MV-4-11 (cell line): Measurements from ENCODE around the gene MAPK11.
A peak's percentile ranks its signal among the peaks of the same experiment; 100 is the strongest.

Source experiments
- DNase-seq: peaks from one replicate; lab custom pipeline; 2025; lab: John Stamatoyannopoulos, UW

Gene MAPK11

DNA sequence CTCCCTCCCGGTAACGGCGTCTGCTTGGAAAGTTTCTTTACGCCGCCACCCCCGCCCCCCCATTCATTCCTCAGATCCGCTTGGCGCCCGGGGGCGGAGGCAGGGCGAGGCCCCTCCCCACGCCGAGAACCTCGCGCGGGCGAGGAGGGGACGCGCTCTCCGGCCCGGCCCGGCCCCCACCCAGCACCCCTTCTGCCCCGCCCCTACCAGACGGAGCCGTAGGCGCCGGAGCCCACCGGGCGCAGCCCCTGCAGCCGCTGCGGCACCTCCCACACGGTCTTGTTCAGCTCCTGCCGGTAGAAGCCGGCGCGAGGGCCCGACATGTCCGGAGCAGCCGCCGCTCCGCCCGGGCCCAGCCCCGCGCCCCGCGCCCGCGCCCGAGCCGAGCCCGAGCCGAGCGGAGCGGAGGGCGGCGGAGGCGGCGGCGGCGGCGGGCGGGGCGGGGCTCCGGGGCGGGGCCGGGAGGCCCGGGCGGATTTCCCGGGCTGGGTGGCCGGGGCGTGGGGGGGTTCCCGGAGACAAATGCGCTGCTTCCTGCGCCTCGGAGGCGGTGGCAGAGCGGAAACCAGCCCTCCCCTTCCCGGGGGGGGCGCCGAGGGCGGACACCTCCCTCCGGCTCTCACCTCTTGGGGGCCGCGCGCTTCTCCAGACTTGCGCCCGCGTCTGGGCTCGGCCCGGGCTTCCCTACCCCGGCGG lies at the start of gene MAPK11:
MAPK11 (minus strand) TSS at position 411 of the 696 bp plus-strand sequence; CDS start at position 323, 88 bp downstream.
- peak; percentile 5 for DNase-seq

DNA sequence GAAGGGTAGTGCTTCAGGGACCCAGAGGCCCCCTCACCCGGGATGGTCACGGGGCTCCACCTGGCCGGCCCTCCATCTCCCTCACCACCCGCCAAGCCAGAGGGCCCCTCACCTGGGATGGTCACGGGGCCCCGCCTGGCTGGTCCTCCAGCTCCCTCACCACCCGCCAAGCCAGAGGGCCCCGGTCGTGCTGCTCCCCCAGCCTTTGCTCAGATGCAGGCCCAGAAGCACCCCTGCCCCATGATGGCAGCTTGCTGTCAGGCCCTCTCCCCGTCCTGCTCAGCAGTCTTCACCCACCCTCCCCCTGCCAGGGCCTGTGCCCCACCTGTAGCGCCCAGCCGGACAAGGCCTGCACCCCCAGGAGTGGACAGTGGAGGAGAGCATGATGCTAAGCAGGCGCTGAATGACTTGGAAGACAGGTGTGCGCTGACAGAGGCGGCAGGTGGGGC lies 49.3 kb upstream of the MAPK11 start:
- no peak for DNase-seq

DNA sequence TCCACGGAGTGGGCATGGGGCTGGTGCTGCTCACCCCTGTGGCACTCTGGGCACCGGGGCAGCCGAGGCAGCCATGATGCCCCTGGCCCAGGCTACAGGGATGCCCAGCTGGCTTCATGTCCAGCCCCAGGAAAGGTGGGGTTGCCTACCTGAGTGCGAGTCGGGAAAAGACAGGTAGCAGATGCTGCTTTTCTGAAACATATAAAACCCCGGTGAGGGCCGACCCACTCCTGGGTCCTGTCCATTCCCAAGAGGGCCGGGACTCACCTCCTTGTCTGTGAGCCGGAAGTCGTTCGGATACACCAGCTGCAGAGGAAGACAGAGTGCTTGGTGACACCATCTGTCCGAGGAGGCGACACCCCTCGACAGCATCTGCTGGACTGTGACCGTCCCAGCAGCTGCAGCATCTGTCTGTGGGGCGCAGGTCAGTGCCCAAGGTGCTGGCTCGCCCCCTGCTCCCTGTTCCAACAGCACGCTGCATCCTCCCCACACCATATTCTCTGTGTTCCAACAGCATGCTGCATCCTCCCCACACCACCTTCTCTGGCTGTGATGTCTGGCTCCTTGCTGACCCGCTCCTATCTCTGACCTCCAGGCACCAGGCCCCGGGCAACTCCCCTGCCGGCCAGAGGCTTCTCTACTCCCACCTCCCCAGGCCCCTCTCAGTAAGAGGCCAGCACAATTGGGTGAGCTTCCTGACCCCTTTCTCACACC lies 48.7 kb upstream of the MAPK11 start:
- no peak for DNase-seq

DNA sequence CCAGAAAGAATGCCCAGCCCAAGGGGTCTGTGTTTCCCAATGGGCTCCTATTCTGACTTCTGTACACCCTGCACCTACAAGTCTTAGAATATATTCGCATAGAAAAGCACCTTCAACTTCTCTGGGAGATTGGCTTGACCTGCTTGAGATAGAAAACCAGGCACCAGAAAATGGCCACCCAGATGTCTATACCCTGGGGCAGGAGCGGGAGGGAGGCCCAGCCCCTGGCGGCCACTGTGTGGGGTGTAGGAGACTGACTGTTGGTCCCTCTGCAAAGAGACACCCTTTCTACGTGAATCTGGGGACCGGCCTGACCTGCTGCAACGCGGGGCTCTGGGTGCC lies 48.1 kb upstream of the MAPK11 start:
- no peak for DNase-seq

DNA sequence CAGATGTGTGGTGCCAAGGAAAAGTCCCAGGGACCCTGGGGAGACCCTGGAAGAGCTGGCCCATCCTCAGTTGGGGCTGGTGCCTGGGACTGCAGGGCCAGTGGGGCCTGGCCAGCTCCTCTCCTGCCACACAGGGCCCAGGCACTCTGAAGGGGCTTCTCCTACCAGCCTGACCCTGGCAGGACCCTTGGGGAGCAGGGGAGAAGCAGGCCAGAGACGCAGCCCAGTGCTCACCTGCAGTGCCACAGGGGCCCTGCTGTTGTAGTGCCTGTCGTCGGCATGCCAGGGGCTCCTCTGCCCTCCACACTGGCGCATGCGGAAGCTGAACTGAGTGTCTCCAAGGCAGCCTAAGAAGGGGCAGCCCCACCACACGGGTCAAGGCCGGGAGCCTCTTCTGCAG lies 47.5 kb upstream of the MAPK11 start:
- no peak for DNase-seq

DNA sequence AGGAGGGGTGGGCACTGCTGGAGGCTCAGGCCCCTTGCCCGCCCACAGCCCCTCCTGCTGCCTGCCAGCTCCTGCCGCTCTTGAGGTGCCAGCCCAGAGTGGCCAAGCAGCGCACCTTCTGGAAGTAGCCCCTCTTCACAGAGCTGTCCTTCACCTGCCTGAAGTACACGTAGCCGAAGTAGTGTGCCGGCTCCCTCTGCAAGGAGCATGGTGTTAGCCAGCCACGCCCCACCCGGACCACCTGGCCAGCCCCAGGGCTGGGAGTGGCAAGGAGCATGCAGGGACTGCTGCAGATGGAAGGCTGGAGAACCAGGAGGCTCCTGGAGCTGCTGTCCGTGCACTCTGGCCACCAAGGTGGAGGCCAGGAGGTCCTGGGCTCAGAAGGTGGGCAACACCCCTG lies 47.0 kb upstream of the MAPK11 start:
- DNase-seq: no peak

DNA sequence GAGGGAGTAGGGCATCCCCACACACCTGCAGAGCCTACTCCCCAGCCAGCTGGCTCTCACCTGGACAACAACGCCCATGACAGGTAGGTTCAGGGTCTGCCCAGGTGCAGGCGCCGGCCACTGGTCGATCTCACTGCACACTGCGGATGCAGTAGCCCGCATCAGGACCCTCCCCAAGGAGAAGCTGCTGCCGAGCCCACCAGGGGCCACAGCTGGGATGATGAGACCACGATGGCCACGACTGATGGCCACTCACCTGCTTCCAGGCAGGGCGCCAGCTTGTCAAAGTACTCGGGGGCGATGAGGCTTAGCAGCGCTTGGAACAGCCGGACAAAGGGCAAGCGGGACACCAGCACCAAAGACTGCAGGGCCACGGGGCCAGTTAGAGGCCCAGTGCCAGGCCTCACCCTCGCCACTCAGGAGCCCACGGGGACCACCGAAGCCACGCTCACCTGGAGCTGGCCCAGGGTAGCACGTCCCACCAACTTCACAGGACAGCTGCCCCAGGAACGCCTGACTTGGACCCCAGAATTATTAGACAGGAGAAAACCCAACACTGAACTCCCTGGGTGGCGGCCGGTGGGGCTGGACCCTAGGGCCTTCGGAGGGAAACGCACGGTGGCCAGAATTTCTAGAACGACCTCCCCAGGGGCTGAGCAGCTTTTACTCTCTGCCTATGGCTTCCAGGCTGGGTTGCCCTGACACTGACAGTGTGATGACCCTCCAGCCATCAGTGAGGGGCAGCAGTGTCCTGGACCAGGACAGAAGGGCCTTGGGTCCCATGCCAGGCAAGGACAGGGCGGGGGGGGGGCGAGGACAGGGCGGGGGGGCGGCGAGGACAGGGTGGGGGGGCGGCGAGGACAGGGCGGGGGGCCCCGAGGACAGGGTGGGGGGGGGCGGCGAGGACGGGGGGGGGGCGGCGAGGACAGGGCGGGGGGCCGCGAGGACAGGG lies 46.2 kb upstream of the MAPK11 start:
- DNase-seq: no peak

DNA sequence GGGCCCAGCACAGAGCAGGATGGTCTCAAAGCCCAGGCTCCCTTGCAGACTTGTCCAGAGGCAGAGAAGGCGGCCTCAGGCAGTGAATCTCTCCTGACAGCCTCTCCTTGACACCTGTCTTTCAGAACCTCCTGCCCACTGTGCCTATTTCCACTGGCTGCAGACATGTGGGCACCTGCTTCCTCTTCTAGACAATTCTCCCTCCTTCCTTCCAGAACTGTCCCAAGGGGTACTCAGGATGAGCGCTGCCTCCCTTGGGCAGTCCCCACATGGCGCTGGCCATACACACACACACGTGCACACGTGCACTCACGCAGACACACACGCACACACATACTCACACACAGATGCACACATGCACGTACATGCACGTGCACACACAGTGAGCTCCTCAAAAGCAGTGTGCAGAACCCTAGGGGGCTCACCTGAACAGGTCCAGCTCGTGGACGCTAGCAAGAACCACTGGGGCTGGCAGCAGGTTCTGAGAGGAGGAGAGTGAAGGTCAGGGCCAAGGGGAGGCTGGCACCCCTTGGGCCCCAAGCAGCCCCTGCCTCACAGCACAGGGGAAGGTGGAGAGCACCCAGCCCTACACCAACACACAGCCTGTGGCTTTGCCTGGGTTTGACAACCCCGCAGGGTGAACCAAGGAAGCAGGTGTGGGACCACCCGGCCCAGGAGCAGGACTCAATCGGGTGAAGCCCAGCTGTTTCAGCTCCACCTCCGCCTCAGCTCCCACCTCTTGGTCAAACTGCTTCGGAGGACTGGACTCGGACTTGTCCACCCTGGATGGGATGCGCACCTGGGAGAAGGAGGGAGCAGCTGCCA lies 45.3 kb upstream of the MAPK11 start:
- no peak for DNase-seq

DNA sequence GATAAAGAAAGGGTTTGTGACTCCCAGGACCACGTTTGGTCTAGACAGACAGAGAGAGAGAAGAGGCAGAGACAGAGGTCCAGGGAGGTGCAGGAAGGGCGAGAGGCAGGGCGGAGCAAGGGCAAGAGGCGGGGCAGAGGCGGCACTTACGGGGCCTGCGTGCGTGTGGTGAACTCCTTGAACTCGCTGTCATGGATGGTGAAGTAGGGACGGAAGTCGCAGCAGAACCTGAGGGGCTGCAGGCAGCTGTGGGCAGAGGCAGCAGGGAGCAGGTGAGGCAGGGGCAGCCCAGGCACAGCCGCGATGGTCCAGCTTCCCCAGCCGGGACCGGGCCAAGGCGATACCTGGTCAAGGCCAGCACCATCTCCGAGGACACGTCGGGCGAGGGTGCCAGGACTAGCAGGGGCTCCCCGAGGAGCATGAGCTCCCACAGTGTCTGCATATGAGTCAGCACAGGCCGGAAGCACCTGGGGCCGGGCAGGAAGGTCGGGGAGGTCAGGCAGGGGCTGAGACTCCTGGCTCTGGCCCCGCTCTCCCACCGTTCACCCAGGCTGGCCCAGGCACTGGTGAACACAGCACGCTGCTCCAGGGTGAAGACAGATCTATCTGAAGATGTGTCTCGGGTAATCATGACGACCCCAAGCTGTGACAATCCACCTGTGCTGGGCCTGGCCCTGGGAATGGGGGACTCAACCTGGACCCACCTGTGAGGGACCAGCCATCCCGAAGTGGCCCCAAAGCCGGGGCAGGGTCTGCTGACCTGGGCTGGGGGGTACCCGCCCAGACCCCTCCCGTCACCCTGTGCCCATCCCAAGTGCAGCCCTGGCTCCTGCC lies 44.5 kb upstream of the MAPK11 start:
- peak; percentile 77 for DNase-seq

DNA sequence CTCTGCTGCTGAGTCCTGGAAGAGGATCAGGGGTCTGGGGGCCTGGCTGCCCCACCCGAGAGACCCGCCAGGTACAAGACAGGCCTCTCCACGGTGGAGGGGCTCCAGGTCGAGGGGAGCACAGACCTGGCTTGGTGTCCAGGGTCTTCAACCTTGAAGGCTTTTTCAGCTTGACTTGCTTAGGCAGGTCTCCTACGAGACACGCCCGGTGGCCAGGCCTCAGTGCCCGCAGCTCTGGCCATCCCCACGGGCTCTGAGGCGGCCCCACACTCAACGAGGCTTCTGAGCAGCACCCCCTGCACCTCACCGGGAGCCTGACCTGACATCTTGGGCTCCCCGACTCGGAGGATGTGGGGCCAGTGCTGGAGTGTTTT lies 43.9 kb upstream of the MAPK11 start:
- no peak for DNase-seq

DNA sequence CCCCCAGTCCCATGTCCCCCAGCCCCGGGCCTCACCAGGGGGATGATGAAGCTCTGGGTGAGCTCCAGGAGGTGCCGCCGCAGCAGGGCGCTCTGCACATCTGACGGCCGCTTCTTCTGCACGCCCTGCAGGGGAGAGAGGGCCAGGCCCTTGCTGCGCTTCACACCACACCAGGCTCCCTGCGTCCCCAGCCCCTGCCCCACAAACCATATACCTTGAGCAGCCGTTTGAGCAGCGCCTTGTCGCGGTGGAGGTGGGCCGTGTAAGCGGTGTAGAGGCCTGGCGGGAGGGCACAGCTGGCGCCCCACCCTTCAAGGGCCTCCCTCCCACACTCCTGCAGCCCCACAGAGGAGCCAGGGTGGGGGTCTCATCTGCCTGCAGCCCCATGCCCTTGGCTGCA lies 43.4 kb upstream of the MAPK11 start:
- no peak for DNase-seq

DNA sequence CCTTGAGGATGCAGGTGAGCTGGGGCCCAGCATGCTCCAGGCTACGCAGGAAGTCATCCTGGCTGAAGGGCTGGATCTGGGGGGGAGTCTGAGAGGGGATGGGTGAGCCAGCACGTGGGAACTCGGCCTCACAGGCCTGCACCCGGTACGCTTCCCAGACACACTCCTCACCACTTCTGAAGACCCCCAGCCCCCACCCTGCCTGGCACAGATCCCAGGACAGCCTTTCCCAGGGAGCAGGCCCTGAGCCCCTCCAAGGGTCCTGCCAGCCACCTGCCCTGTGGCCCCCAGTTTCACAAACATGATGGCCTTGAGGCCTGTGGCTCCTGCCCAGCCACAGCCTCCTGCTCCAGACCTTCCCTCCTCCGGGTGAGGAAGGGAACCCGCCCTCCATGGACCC lies 42.8 kb upstream of the MAPK11 start:
- DNase-seq: no peak

DNA sequence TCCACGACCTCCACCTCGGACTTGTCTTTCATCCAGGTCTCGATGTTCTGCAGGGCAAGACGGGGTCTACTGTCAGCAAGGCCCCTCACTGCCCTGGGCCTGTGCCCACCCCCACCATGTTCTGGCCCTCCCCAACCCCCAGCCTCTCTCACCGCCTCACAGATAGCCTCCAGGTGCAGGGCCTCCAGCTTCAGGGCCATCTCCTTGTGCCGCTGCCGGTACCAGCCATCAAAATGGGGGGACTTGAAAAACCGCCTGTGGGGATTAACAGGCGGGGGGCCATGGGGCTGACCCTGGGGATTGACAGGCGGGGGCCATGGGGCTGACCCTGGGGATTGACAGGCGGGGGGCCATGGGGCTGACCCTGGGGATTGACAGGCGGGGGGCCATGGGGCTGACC lies 42.2 kb upstream of the MAPK11 start:
- no peak for DNase-seq

DNA sequence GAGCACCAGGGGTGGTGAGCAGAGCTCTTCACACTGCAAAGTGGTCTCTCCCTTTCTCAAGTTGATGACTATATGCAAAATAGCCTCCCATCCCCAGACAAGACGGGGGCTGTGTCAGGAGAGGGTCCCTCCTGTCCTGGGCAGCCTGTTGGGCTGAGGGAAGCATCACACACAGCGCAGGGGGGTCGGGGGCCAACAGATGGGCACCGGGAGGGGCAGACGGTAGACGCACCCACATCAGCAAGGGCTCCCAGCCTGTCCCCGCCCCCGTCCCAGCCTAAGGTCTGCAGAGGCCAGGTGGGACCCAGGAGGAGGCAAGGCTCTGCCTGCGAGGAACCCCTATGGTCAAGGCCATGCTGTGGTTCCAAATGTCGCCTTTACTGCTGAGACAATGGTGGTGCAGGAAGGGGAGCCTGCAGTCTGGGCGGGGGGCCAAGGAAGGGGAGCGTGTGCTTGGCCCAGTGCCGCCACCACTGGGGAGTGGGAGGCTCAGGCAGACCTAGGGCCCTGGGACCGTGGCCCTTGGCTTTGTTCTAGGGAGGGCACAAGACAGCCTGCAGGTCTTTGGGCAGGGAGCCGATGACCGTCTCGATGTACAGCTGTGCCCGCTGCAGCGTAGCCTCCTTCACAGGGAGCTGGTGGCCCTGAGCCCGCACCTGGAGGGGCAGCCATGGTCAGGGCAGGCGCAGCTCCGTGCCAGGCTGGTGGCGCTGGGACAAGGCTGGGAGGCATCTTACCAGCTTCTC lies 41.6 kb upstream of the MAPK11 start:
- no peak for DNase-seq

DNA sequence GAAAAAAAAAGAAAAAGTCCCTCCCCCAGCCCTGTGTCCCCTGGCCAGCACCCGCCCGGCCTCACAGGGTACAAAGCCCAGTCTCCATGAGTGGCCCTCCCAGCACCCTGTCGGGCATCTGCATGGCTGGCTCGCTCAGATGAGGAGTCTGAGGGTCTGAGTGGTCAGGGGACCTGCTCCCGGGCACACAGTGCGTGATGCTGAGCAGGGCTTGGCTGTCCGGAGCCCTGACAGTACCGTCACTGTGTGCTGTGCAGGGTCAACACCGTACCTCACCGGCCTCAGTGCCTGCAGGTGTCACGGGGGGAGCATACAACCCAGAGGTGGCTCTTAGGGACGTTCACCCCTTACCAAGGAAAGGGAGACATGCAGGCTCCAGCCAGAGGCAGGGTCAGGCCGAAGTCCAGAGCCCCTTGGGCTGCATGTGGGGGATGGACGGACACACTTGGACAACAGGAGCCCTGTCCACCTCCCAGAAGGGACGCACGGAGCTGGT lies 40.8 kb upstream of the MAPK11 start:
- no peak for DNase-seq

DNA sequence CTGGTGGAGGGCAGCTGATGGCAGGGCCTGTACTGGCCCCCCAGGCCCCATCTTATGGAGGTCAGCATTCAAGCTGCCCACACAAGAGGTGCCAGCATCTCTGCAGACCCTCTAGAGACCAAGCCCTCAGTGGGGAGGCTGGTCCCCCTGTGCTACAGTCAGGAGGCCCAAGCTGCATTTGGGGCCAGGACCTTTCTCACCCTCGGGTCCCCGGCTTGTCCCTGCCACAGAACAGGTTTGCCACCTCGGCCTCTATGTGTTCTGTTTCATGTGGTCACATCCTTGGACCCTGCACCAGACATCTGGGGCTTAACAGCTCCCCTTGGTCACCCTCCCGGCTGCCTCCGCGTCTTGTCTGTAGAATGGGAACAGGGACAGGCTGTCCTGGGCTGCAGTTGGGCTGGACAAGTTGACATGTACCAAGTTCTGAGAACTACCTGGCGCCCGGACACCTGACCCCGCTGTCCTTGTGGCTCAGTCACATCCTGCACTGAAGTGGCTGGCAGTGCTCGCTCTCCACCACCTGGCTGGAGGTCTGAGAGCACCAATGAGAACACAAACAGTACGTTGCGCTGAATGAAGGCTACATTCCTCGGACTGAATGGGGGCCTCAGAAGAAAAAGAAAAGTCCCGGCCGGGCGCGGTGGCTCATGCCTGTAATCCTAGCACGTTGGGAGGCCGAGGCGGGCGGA lies 40.0 kb upstream of the MAPK11 start:
- no peak for DNase-seq

DNA sequence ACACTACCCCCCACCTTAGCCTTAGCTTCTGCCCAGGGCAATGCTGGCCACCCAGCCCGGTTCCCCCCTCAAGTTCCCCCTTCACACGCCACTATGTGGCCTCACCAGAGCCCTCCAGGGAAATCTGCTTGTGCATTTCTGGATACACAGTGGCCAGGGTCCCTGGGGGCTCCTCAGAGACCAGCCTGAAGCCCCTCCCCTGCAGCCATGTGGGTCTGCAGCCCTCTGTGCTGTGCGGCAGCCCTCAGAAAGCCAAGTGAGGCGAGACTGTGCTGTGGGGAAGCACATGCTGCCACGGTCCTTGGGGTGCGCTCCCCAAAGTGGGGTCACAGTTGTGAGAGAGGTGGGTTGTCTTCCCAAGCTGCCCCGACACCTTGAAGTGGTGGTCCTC lies 39.4 kb upstream of the MAPK11 start:
- no peak for DNase-seq

DNA sequence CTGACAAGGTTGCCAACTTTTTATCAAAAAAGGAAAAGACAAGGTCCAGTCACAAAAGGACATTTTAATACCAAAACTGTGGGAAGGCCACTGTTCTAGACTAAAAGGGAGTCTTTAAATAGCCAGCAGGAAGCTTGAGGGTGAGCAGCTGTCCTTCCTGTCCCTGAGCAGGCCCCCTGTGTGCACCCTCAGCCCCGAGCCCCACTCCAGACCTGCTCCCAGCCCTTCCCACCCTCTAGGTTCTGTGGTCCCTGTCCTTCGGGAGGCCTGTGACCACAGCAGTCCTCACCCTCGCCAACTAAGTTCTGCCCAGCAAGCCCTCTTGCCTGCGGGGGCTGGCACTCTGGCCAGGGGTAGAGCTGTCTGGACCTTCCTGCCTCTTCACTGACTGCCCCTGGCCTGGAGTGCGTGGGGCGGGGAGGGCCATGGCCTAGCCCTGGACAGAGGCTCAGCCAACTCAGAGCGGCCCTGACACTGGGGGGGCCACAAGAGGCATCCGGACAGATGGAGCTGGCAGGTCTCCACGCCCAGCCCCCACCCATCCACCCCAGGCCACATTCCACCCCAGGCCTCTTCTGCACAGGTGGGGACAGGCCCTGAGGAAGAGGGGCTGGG lies 38.9 kb upstream of the MAPK11 start:
- peak; percentile 51 for DNase-seq

DNA sequence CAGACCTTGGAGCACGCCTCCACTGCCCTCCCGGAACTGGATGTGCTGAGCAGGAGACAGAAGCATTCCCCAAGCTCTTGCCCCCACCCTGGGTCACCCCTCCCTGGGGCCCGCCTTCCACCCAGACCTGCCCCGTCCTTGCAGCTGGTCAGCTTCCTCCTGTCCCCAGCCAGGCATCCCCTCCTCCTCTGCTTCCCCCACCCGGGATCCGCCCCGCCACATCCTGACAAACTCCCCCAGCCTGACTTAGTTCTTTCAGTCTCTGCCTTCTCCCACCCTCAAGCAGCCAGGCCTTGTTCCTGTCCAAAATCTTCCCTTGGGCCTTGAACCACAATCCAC lies 38.4 kb upstream of the MAPK11 start:
- peak; percentile 65 for DNase-seq
